Activated T-helper 17 cell treated with anti-CD3 and anti-CD28 coated beads, Interleukin-2, amount 50 U/mL, for 72 hours (primary cell): ENCODE data around the gene RBM22. TPM values are rescaled to one million over a fixed set of nuclear protein-coding genes. Genes with fewer than 3 reads are reported as not detected.

Source experiments
- ATAC-seq: fragments of 150-1000 bp; cut with Tn5 transposase; replicated peaks from 2 replicates; pipeline ENCODE4 v1.10.0; 2021; ENCODE audit warnings: mild to moderate bottlenecking, moderate library complexity
- H3K27ac Mint-ChIP-seq: one replicate; pipeline ENCODE4 v1.8.0; 2022; ENCODE audit warnings: mixed read lengths
- H3K27me3 Mint-ChIP-seq: one replicate; pipeline ENCODE4 v1.8.0; 2022; ENCODE audit warnings: mixed read lengths
- H3K36me3 Mint-ChIP-seq: one replicate; pipeline ENCODE4 v1.8.0; 2022; ENCODE audit warnings: low read depth, mild to moderate bottlenecking, mixed read lengths
- H3K4me1 Mint-ChIP-seq: one replicate; pipeline ENCODE4 v1.8.0; 2022; ENCODE audit warnings: mixed read lengths
- H3K4me3 Mint-ChIP-seq: one replicate; pipeline ENCODE4 v1.8.0; 2022; ENCODE audit warnings: mild to moderate bottlenecking, mixed read lengths
- H3K9me3 Mint-ChIP-seq: one replicate; pipeline ENCODE4 v1.8.0; 2022; ENCODE audit warnings: mixed read lengths
- total RNA-seq, 2 donors: library from RNA; stranded (reverse); gene quantifications; one replicate each; pipeline ENCODE4 v1.2.3, GENCODE V29; 2022

Gene RBM22
- total RNA-seq, 2 donors from 2014 or later = 60.3 to 61.5 TPM

GRCh38 chr5:150651924-150652671, 48.8 kb downstream of the RBM22 start:
- Mint-ChIP-seq H3K9me3 (no peaks in the 10 kb centered on the region), H3K4me1 (no peaks in the 10 kb centered on the region), H3K4me3 (no peak overlapping the region), H3K27ac (no peak overlapping the region), H3K36me3 (no peaks in the 10 kb centered on the region), H3K27me3 (no peaks in the 10 kb centered on the region)
- no peak for ATAC-seq

- H3K9me3 Mint-ChIP-seq = no peaks in the 10 kb centered on the region
- H3K36me3 Mint-ChIP-seq = no peaks in the 10 kb centered on the region
- no peak overlapping the region for H3K27ac Mint-ChIP-seq
- no peak for ATAC-seq
- no peaks in the 10 kb centered on the region for H3K4me1 Mint-ChIP-seq
- no peak overlapping the region for H3K4me3 Mint-ChIP-seq
- H3K27me3 Mint-ChIP-seq = no peaks in the 10 kb centered on the region
These were observed 49.5 kb downstream of the RBM22 start for GRCh38 chr5:150651382-150651781.

- H3K27ac Mint-ChIP-seq = no peak overlapping the region
- no peaks in the 10 kb centered on the region for H3K27me3 Mint-ChIP-seq
- no peaks in the 10 kb centered on the region for H3K36me3 Mint-ChIP-seq
- no peaks in the 10 kb centered on the region for H3K9me3 Mint-ChIP-seq
- H3K4me3 Mint-ChIP-seq = no peak overlapping the region
- no peaks in the 10 kb centered on the region for H3K4me1 Mint-ChIP-seq
- ATAC-seq = no peak
These were observed 50.5 kb downstream of the RBM22 start for GRCh38 chr5:150650021-150651006.

- Mint-ChIP-seq H3K4me3 (no peak overlapping the region), H3K4me1 (no peaks in the 10 kb centered on the region), H3K27me3 (no peaks in the 10 kb centered on the region), H3K9me3 (no peaks in the 10 kb centered on the region), H3K27ac (no peak overlapping the region), H3K36me3 (no peaks in the 10 kb centered on the region)
- no peak for ATAC-seq
These were observed 51.5 kb downstream of the RBM22 start for GRCh38 chr5:150649108-150650020.

- Mint-ChIP-seq H3K27me3 (no peaks in the 10 kb centered on the region), H3K27ac (no peak overlapping the region), H3K4me1 (no peaks in the 10 kb centered on the region), H3K9me3 (no peaks in the 10 kb centered on the region), H3K4me3 (no peak overlapping the region), H3K36me3 (no peaks in the 10 kb centered on the region)
- no peak for ATAC-seq
These were observed 52.4 kb downstream of the RBM22 start for GRCh38 chr5:150648294-150649107.

- Mint-ChIP-seq H3K36me3 (no peaks in the 10 kb centered on the region), H3K4me1 (no peaks in the 10 kb centered on the region), H3K9me3 (no peaks in the 10 kb centered on the region), H3K4me3 (no peak overlapping the region), H3K27me3 (no peaks in the 10 kb centered on the region), H3K27ac (no peak overlapping the region)
- no peak for ATAC-seq
These were observed 53.3 kb downstream of the RBM22 start for GRCh38 chr5:150647275-150648251.

- H3K36me3 Mint-ChIP-seq = no peaks in the 10 kb centered on the region
- H3K9me3 Mint-ChIP-seq = no peaks in the 10 kb centered on the region
- no peak overlapping the region for H3K4me3 Mint-ChIP-seq
- H3K4me1 Mint-ChIP-seq = no peaks in the 10 kb centered on the region
- no peak overlapping the region for H3K27ac Mint-ChIP-seq
- ATAC-seq = no peak
- no peaks in the 10 kb centered on the region for H3K27me3 Mint-ChIP-seq
These were observed 55.7 kb downstream of the RBM22 start for GRCh38 chr5:150645070-150645700.

- Mint-ChIP-seq H3K27me3 (no peaks in the 10 kb centered on the region), H3K4me1 (no peaks in the 10 kb centered on the region), H3K36me3 (no peaks in the 10 kb centered on the region), H3K4me3 (no peak overlapping the region), H3K27ac (no peak overlapping the region), H3K9me3 (no peaks in the 10 kb centered on the region)
- no peak for ATAC-seq
These were observed 56.3 kb downstream of the RBM22 start for GRCh38 chr5:150644514-150644913.

GRCh38 chr5:150644058-150644457, 56.8 kb downstream of the RBM22 start:
- Mint-ChIP-seq H3K4me1 (no peaks in the 10 kb centered on the region), H3K9me3 (no peaks in the 10 kb centered on the region), H3K27ac (no peak overlapping the region), H3K36me3 (no peaks in the 10 kb centered on the region), H3K27me3 (no peaks in the 10 kb centered on the region), H3K4me3 (no peak overlapping the region)
- no peak for ATAC-seq

- H3K4me3 Mint-ChIP-seq = no peak overlapping the region
- no peak overlapping the region for H3K27ac Mint-ChIP-seq
- peaks cover 2% of the 10 kb centered on the region for H3K27me3 Mint-ChIP-seq
- no peak for ATAC-seq
- H3K4me1 Mint-ChIP-seq = no peaks in the 10 kb centered on the region
- no peaks in the 10 kb centered on the region for H3K9me3 Mint-ChIP-seq
- H3K36me3 Mint-ChIP-seq = no peaks in the 10 kb centered on the region
These were observed 57.7 kb downstream of the RBM22 start for GRCh38 chr5:150642991-150643710.

- ATAC-seq = no peak
- H3K27ac Mint-ChIP-seq = no peak overlapping the region
- H3K36me3 Mint-ChIP-seq = no peaks in the 10 kb centered on the region
- H3K9me3 Mint-ChIP-seq = no peaks in the 10 kb centered on the region
- peaks cover 5% of the 10 kb centered on the region for H3K27me3 Mint-ChIP-seq
- no peak overlapping the region for H3K4me3 Mint-ChIP-seq
- H3K4me1 Mint-ChIP-seq = no peaks in the 10 kb centered on the region
These were observed 58.3 kb downstream of the RBM22 start for GRCh38 chr5:150642567-150642927.
